NCI-H187 treated with DMSO at 0.1 percent for 48 hours (cell line): ENCODE results near the gene KRTAP23-1.

Source experiments
- DNase-seq: peaks from one replicate; lab custom pipeline; 2025; lab: John Stamatoyannopoulos, UW

KRTAP23-1 gene

DNA sequence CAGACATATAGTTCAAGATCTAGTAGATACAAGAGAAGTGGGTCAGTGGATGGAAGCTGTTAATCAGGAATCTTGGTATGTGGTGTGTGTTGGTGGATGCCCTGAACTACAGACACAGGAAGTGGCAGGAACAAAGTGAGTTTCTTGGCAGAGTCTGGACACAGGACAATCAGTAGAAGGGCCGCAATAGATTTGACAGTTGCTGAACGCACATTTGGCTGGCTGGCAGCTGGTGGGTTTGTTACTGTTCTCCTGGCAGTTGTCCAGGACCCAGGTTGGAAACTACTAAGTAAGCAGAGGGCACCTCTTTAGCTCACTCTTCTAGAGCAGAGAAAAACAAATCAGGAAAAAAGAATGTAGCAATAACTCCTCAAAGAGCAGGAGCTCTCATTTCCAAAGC is 41.5 kb downstream of the KRTAP23-1 start:
- no peak for DNase-seq

DNA sequence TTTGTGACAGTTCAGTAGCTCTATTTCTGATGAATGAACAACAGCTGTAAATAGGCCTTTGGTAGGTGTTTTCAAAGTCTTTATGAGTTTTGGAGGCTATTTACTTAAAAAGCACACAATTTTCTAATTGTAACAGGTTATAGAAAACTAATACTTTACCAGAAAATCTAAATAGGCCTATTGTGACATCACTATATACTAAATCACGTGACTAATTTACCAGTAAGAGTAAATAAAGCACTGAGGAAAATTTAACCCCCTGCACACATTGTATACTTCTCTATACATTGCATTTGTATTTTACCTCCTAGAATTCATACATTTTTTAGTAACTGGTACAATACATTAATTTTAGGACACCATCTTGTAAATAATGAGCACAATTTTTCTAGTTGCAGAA is 43.3 kb downstream of the KRTAP23-1 start:
- DNase-seq = no peak
